ENCODE measurements around the gene AKR7A3.

GRCh38 chr1:19289244-19289643 lies 674 bp upstream of the AKR7A3 start:
- no peak for TF ChIP-seq CTCF (IDR thresholded peaks at IDR 0.05)
- no peak for TF ChIP-seq POLR2A (IDR thresholded peaks at IDR 0.05)

Measured in right lobe of liver (tissue), 4 donors.